IMR-90 (cell line): Measurements from ENCODE around the gene SNRNP70. TPM values are rescaled to one million over a fixed set of nuclear protein-coding genes. Genes with fewer than 3 reads are reported as not detected.

ENCODE experiments used
- ATAC-seq: fragments of 200-7000 bp; cut with Tn5 transposase; 2 replicates; pipeline ENCODE4 v1.9.1; 2020; ENCODE audit warnings: low read depth, mild to moderate bottlenecking, moderate library complexity
- BruUV-seq: library from RNA; stranded (reverse); fragments of 400-500 nt; replicated peaks from 2 replicates; lab custom pipeline; 2021; lab: Mats Ljungman, UMichigan
- CTCF ChIA-PET: fragments of 300-600 bp; formaldehyde crosslinking; extraction: SDS; loops from one replicate; lab custom pipeline; 2021; ENCODE audit warnings: antibody characterized with exemption; lab: Yijun Ruan, JAX
- POLR2A ChIA-PET: fragments of 300-600 bp; sonication (Branson Sonifier 250); formaldehyde crosslinking; loops from one replicate; lab custom pipeline; 2022; ENCODE audit warnings: antibody characterized with exemption; ENCODE audit not compliant: unreplicated experiment; lab: Charles Lee
- DNase-seq: peaks from one replicate; pipeline ENCODE4 v3.0.0; 2013
- H2AFZ ChIP-seq: replicated peaks from 2 replicates; pipeline ENCODE3; 2013; ENCODE audit warnings: low read length, mild to moderate bottlenecking; ENCODE audit not compliant: poor library complexity
- H2AK5ac ChIP-seq: 2 replicates; pipeline ENCODE4 v1.6.1; 2013; ENCODE audit warnings: low read depth, low read length, inconsistent platforms
- H2AK9ac ChIP-seq: replicated peaks from 2 replicates; pipeline ENCODE3; 2013; ENCODE audit warnings: mild to moderate bottlenecking, low read depth, low read length, moderate library complexity; ENCODE audit not compliant: poor library complexity
- H2BK120ac ChIP-seq: 2 replicates; pipeline ENCODE4 v1.6.1; 2013; ENCODE audit warnings: low read depth, low read length, inconsistent platforms
- H2BK15ac ChIP-seq: 3 replicates; pipeline ENCODE4 v1.6.1; 2013; ENCODE audit warnings: low read depth, low read length, inconsistent platforms
- H2BK20ac ChIP-seq: 2 replicates; pipeline ENCODE4 v1.6.1; 2013; ENCODE audit warnings: low read depth, mild to moderate bottlenecking, inconsistent platforms, low read length, moderate library complexity
- H2BK5ac ChIP-seq: 2 replicates; pipeline ENCODE4 v1.6.1; 2013; ENCODE audit warnings: mild to moderate bottlenecking, low read depth, low read length, inconsistent platforms; ENCODE audit not compliant: poor library complexity, severe bottlenecking
- H3K14ac ChIP-seq: replicated peaks from 2 replicates; pipeline ENCODE4 v1.6.1; 2013; ENCODE audit warnings: low read depth, low read length, inconsistent platforms
- H3K18ac ChIP-seq: 2 replicates; pipeline ENCODE4 v1.6.1; 2013; ENCODE audit warnings: low read depth, low read length, control low read depth
- H3K23ac ChIP-seq: 2 replicates; pipeline ENCODE4 v1.6.1; 2013; ENCODE audit warnings: low read depth, low read length, inconsistent platforms
- H3K27ac ChIP-seq: 2 replicates; pipeline ENCODE4 v1.5.1; 2013; ENCODE audit warnings: mild to moderate bottlenecking, control low read depth, low read length; ENCODE audit not compliant: insufficient read depth
- H3K27me3 ChIP-seq: 2 replicates; pipeline ENCODE4 v1.6.1; 2013; ENCODE audit warnings: low read length; ENCODE audit not compliant: control insufficient read depth, insufficient read depth
- H3K36me3 ChIP-seq: 2 replicates; pipeline ENCODE4 v1.6.1; 2013; ENCODE audit warnings: low read length, mixed read lengths; ENCODE audit not compliant: control insufficient read depth, insufficient read depth
- H3K4ac ChIP-seq: 2 replicates; pipeline ENCODE4 v1.6.1; 2013; ENCODE audit warnings: low read depth, low read length, inconsistent platforms
- H3K4me1 ChIP-seq: 2 replicates; pipeline ENCODE4 v1.6.1; 2013; ENCODE audit warnings: low read length, mixed read lengths; ENCODE audit not compliant: control insufficient read depth, insufficient read depth
- H3K4me2 ChIP-seq: 2 replicates; pipeline ENCODE4 v1.6.1; 2013; ENCODE audit warnings: low read depth, mild to moderate bottlenecking, control low read depth, low read length, moderate library complexity
- H3K4me3 ChIP-seq: 2 replicates; pipeline ENCODE4 v1.5.1; 2013; ENCODE audit warnings: low read depth, mild to moderate bottlenecking, control low read depth, low read length, moderate library complexity; ENCODE audit not compliant: insufficient read depth
- H3K56ac ChIP-seq: 2 replicates; pipeline ENCODE4 v1.6.1; 2013; ENCODE audit warnings: low read length, inconsistent platforms; ENCODE audit not compliant: insufficient read depth; ENCODE audit errors: extremely low read depth
- H3K79me1 ChIP-seq, 2 experiments: 2 replicates each; pipeline ENCODE4 v1.6.1; 2013; ENCODE audit warnings: low read length in 2 of 2, inconsistent platforms in 1 of 2, low read depth in 1 of 2
- H3K9ac ChIP-seq: 2 replicates; pipeline ENCODE4 v1.6.1; 2013; ENCODE audit warnings: low read depth, low read length, control low read depth
- H3K9me1 ChIP-seq: 2 replicates; pipeline ENCODE4 v1.6.1; 2013; ENCODE audit warnings: low read length, inconsistent platforms; ENCODE audit not compliant: insufficient read depth
- H3K9me3 ChIP-seq: 2 replicates; pipeline ENCODE4 v1.6.1; 2013; ENCODE audit warnings: low read length; ENCODE audit not compliant: control insufficient read depth, insufficient read depth
- H4K20me1 ChIP-seq: 2 replicates; pipeline ENCODE4 v1.6.1; 2013; ENCODE audit warnings: low read length, inconsistent platforms; ENCODE audit not compliant: insufficient read depth
- H4K5ac ChIP-seq: 2 replicates; pipeline ENCODE4 v1.6.1; 2013; ENCODE audit warnings: mild to moderate bottlenecking, low read depth, low read length, control low read depth
- H4K8ac ChIP-seq, 2 experiments: 2 replicates each; pipeline ENCODE4 v1.6.1; 2013; ENCODE audit warnings: low read depth in 2 of 2, low read length in 2 of 2, control low read depth in 1 of 2, inconsistent platforms in 1 of 2
- H4K91ac ChIP-seq: 2 replicates; pipeline ENCODE4 v1.6.1; 2013; ENCODE audit warnings: low read depth, low read length, inconsistent platforms; ENCODE audit not compliant: insufficient read depth
- BHLHE40 ChIP-seq: fragments of 150-350 bp; IDR thresholded peaks from 2 replicates; pipeline ENCODE4 v1.6.1; 2016; ENCODE audit warnings: mild to moderate bottlenecking, low read depth, low read length
- CEBPB ChIP-seq: IDR thresholded peaks from 2 replicates; pipeline ENCODE4 v1.6.1; 2012; ENCODE audit warnings: low read depth, low read length, improper control_type of control experiment
- CHD1 ChIP-seq: IDR thresholded peaks from 2 replicates; pipeline ENCODE4 v1.6.1; 2012; ENCODE audit warnings: low read depth, low read length, improper control_type of control experiment
- FOS ChIP-seq: fragments of 150-350 bp; IDR thresholded peaks from 2 replicates; pipeline ENCODE4 v1.6.1; 2016; ENCODE audit warnings: low read depth, low read length
- MAFK ChIP-seq: IDR thresholded peaks from 2 replicates; pipeline ENCODE4 v1.6.1; 2012; ENCODE audit warnings: low read depth, low read length, improper control_type of control experiment
- MAZ ChIP-seq: IDR thresholded peaks from 2 replicates; pipeline ENCODE4 v1.6.1; 2012; ENCODE audit warnings: low read depth, mild to moderate bottlenecking, low read length, improper control_type of control experiment, moderate library complexity, borderline replicate concordance
- MXI1 ChIP-seq: IDR thresholded peaks from 2 replicates; pipeline ENCODE4 v1.6.1; 2012; ENCODE audit warnings: low read depth, mild to moderate bottlenecking, low read length, moderate library complexity, borderline replicate concordance
- NFE2L2 ChIP-seq: fragments of 150-350 bp; IDR thresholded peaks from 2 replicates; pipeline ENCODE4 v1.6.1; 2016; ENCODE audit warnings: low read depth, mild to moderate bottlenecking, low read length
- POLR2A ChIP-seq: IDR thresholded peaks from 2 replicates; pipeline ENCODE4 v1.6.1; 2012; ENCODE audit warnings: mild to moderate bottlenecking, low read depth, low read length
- RAD21 ChIP-seq: IDR thresholded peaks from 2 replicates; pipeline ENCODE4 v1.6.1; 2012; ENCODE audit warnings: low read length, improper control_type of control experiment
- RCOR1 ChIP-seq: IDR thresholded peaks from 2 replicates; pipeline ENCODE4 v1.6.1; 2012; ENCODE audit warnings: mild to moderate bottlenecking, low read length, improper control_type of control experiment; ENCODE audit not compliant: insufficient replicate concordance
- RFX5 ChIP-seq: IDR thresholded peaks from 2 replicates; pipeline ENCODE4 v1.8.0; 2012; ENCODE audit warnings: low read depth, mild to moderate bottlenecking, low read length, moderate library complexity
- SMC3 ChIP-seq: fragments of 150-350 bp; IDR thresholded peaks from 2 replicates; pipeline ENCODE4 v1.6.1; 2016; ENCODE audit warnings: low read depth, mild to moderate bottlenecking, antibody characterized with exemption, low read length, moderate library complexity
- WGBS, 2 experiments: methylation state at CpG; one replicate each; pipeline versions ENCODE4 v1.1.5 to v1.1.7; 2013; ENCODE audit warnings: missing lambda C conversion rate in 2 of 2; ENCODE audit not compliant: insufficient read length in 1 of 2; ENCODE audit errors: extremely low coverage in 2 of 2; 5-methylcytosine and 5-hydroxymethylcytosine counted together
- dilution Hi-C: fragments of 300-500 bp; cut with HindIII; formaldehyde crosslinking; loops from one replicate; pipeline ENCODE4 v1.14.3; 2018; ENCODE audit warnings: low sequenced_read_pairs; ENCODE audit not compliant: unreplicated experiment
- in situ Hi-C: fragments of 300-500 bp; cut with MboI; formaldehyde crosslinking; loops from 3 replicates; pipeline ENCODE4 v1.14.3; 2019; ENCODE audit warnings: low sequenced_read_pairs, inconsistent platforms, mixed read lengths
- intact Hi-C: fragments of 100-400 bp; cut with micrococcal nuclease; formaldehyde crosslinking; loops from 2 replicates; pipeline ENCODE4 v1.10.0; 2022
- polyA plus RNA-seq, 3 experiments: library from polyadenylated mRNA; depleted of rRNA; stranded (reverse); fragments of >200 nt; gene quantifications; 2 replicates each; pipeline ENCODE4 v1.2.3, GENCODE V29; 2012; ENCODE audit warnings: low replicate concordance in 1 of 3
- total RNA-seq: library from RNA; depleted of rRNA; stranded (reverse); fragments of >200 nt; gene quantifications from 2 replicates; pipeline ENCODE4 v1.2.3, GENCODE V29; 2012
- TF ChIP-seq, protein P1 (sequence below): conservative IDR thresholded peaks from 2 replicates; pipeline ENCODE4 v1.5.1; 2012; ENCODE audit warnings: mild to moderate bottlenecking, low read depth, low read length, improper control_type of control experiment
- TF ChIP-seq, protein P2 (sequence below): fragments of 150-350 bp; IDR thresholded peaks from 2 replicates; pipeline ENCODE4 v1.6.1; 2017; ENCODE audit warnings: mild to moderate bottlenecking, antibody characterized with exemption, low read length, low read depth
- TF ChIP-seq, protein P3 (sequence below): fragments of 150-350 bp; IDR thresholded peaks from 2 replicates; pipeline ENCODE4 v1.6.1; 2016; ENCODE audit warnings: low read depth, mild to moderate bottlenecking, low read length, moderate library complexity, borderline replicate concordance

SNRNP70 gene
- total and polyA plus RNA-seq, 2 of the 4 experiments (the other 2 are of a cell fraction) = 72.8 to 200 TPM

DNA sequence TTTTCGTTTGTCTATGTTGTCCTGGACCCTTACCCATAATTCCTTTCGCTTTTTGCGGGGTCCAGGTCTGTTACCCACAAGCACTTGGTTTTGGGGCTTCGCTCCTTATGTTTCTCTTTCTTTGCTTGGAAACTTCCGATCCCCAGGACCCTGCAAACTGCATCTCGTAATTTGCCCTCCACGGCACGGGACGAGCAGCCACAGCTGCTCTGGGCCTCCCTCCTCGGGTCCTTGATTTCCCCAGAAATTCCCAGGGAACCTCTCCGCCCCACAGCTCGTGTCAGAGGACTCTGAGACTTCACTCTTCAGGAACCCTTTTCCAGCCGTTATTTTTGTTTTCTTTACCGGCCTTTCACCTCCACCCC lies 599 bp downstream of the SNRNP70 start:
- TF ChIP-seq MXI1 (no peak), RFX5 (no peak), NFE2L2 (no peak), POLR2A (no peak), CEBPB (no peak), RCOR1 (no peak), RAD21 (no peak), CHD1 (no peak), MAFK (no peak), SMC3 (no peak), FOS (no peak), BHLHE40 (no peak), MAZ (no peak)
- TF ChIP-seq, protein P1, sequence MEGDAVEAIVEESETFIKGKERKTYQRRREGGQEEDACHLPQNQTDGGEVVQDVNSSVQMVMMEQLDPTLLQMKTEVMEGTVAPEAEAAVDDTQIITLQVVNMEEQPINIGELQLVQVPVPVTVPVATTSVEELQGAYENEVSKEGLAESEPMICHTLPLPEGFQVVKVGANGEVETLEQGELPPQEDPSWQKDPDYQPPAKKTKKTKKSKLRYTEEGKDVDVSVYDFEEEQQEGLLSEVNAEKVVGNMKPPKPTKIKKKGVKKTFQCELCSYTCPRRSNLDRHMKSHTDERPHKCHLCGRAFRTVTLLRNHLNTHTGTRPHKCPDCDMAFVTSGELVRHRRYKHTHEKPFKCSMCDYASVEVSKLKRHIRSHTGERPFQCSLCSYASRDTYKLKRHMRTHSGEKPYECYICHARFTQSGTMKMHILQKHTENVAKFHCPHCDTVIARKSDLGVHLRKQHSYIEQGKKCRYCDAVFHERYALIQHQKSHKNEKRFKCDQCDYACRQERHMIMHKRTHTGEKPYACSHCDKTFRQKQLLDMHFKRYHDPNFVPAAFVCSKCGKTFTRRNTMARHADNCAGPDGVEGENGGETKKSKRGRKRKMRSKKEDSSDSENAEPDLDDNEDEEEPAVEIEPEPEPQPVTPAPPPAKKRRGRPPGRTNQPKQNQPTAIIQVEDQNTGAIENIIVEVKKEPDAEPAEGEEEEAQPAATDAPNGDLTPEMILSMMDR = no peak
- TF ChIP-seq, protein P2, sequence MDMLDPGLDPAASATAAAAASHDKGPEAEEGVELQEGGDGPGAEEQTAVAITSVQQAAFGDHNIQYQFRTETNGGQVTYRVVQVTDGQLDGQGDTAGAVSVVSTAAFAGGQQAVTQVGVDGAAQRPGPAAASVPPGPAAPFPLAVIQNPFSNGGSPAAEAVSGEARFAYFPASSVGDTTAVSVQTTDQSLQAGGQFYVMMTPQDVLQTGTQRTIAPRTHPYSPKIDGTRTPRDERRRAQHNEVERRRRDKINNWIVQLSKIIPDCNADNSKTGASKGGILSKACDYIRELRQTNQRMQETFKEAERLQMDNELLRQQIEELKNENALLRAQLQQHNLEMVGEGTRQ = no peak
- TF ChIP-seq, protein P3, sequence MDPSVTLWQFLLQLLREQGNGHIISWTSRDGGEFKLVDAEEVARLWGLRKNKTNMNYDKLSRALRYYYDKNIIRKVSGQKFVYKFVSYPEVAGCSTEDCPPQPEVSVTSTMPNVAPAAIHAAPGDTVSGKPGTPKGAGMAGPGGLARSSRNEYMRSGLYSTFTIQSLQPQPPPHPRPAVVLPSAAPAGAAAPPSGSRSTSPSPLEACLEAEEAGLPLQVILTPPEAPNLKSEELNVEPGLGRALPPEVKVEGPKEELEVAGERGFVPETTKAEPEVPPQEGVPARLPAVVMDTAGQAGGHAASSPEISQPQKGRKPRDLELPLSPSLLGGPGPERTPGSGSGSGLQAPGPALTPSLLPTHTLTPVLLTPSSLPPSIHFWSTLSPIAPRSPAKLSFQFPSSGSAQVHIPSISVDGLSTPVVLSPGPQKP = no peak
- peak overlapping the region; percentile 72 for H3K56ac ChIP-seq
- DNase-seq (no peak), ATAC-seq (no peak)
- peaks cover 26% of the 10 kb centered on the region for H3K36me3 ChIP-seq
- peak overlapping the region; percentile 88 for H2AFZ ChIP-seq
- no peak overlapping the region for H2BK20ac ChIP-seq
- H3K23ac ChIP-seq = peak overlapping the region; percentile 74
- peak overlapping the region; percentile 69 for H3K4me3 ChIP-seq
- peak overlapping the region; percentile 84 for H2AK9ac ChIP-seq
- H3K79me1 ChIP-seq = peaks cover 11 to 37% of the 10 kb centered on the region in 2 experiments
- peak overlapping the region; percentile 19; the same call in 1 of the 2 replicates for H4K5ac ChIP-seq
- peaks cover 50% of the 10 kb centered on the region for H4K20me1 ChIP-seq
- H3K9me3 ChIP-seq = no peaks in the 10 kb centered on the region
- 0 out of 2 replicates have a peak overlapping the region, but pooled peaks have one; percentile 10 for H3K18ac ChIP-seq
- peak overlapping the region; percentile 84; the same call in 1 of the 2 replicates for H4K91ac ChIP-seq
- H2AK5ac ChIP-seq = peak overlapping the region; percentile 57
- CTCF ChIA-PET = no interaction called here
- H3K27ac ChIP-seq = peak overlapping the region; percentile 89
- no peaks in the 10 kb centered on the region for H3K27me3 ChIP-seq
- peak overlapping the region; percentile 86 for H3K4me2 ChIP-seq
- H3K4ac ChIP-seq = peak overlapping the region; percentile 91
- H2BK5ac ChIP-seq = peak overlapping the region; percentile 42
- peak overlapping the region; percentile 71 to 95; a peak in 3 of 4 replicates for H4K8ac ChIP-seq
- 1% methylated on average over 14 of the region's 14 CpGs; no CpG with 5 or more reads in 1 of the 2 experiments for WGBS, 2 experiments
- 0 out of 2 replicates have a peak, but pooled peaks cover 2% of the 10 kb centered on the region for H3K9me1 ChIP-seq
- intact Hi-C loops = no loop called here
- no peak overlapping the region for H2BK15ac ChIP-seq
- peaks cover 6% of the 10 kb centered on the region for H3K4me1 ChIP-seq
- H2BK120ac ChIP-seq = no peak overlapping the region
- BruUV-seq = TSS peak; percentile 41
- in situ Hi-C loops = no loop called here
- peak overlapping the region; percentile 86 for H3K9ac ChIP-seq
- dilution Hi-C loops = no loop called here
- POLR2A ChIA-PET = no interaction called here
- H3K14ac ChIP-seq = peak overlapping the region; percentile 89
